GM13977 (cell line): ENCODE results near the gene TMEM222.

Source experiments
- DNase-seq: peaks from one replicate; pipeline ENCODE4 v3.0.0; 2012; ENCODE audit warnings: low spot score
- CTCF ChIP-seq: IDR thresholded peaks from 2 replicates; pipeline ENCODE4 v1.5.1; 2012; ENCODE audit warnings: mild to moderate bottlenecking, control low read depth; ENCODE audit not compliant: insufficient read depth; ENCODE audit errors: extremely low read depth, missing control alignments
- in situ Hi-C: fragments of 300-500 bp; cut with MboI; formaldehyde crosslinking; loops from one replicate; pipeline ENCODE4 v1.12.0; 2022; ENCODE audit warnings: low sequenced_read_pairs, low pct_unique_long_range_greater_than_20kb, mixed read lengths, inconsistent platforms; ENCODE audit not compliant: unreplicated experiment

Gene TMEM222

DNA sequence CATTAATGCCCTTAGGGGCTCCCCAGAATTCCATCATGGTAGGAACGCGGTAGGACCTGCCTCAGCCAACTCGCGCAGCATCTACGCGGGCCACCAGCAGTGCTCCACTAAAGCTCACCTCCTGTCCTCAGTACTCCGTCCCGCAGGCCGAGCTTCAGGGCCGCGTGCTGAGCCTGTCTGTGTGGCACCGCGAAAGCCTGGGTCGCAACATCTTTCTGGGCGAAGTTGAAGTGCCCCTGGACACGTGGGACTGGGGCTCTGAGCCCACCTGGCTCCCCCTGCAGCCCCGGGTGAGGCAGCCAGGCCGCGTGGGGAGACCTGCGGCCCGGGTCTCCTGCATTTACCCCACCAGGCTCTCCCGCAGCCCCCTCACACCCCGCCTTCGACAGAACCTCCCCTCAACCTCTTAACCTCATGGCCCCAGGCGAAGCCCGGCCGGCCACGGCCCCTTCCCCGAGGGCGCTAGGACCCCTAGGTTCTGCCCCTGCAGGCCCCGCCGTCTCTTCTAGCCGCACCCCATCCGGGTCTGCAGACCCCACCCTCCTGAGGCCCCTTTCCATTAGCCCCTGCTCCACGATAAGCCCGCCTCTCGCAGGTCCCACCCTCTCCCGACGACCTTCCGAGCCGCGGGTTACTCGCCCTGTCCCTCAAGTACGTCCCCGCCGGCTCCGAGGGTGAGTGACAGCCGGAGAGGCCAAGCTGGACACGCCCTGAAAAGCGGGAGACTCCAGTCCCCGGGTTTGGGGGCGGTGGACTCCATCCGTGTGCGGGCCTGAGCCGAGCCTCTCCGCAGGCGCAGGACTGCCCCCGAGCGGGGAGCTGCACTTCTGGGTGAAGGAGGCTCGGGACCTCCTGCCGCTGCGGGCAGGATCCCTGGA is 28.9 kb downstream of the TMEM222 start:
- TF ChIP-seq CTCF, result no peak
- in situ Hi-C loops, result no loop called here

GRCh38 chr1:27351541-27352107 is 29.7 kb downstream of the TMEM222 start:
- in situ Hi-C loops, result no loop called here
- TF ChIP-seq CTCF, result no peak
- no peak for DNase-seq

More for the DNA sequence above, 28.9 kb downstream of the TMEM222 start:
- no peak for DNase-seq

DNA sequence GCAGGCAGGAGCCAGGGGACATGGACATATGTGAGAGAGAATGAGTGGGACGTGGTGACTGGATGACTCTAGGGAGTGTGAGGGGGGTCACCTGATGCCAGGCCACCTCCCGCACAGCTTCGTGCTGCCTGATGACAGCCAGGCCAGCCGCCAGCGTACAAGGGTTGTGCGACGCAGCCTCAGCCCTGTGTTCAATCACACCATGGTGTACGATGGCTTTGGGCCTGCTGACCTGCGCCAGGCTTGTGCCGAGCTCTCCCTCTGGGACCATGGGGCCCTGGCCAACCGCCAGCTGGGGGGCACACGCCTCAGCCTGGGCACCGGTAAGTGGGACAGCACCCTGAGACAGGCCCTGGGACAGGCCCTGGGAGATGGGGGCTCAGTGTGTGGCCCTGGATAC is 31.2 kb downstream of the TMEM222 start:
- in situ Hi-C loops, result no loop called here
- TF ChIP-seq CTCF, result no peak
- DNase-seq, result no peak

DNA sequence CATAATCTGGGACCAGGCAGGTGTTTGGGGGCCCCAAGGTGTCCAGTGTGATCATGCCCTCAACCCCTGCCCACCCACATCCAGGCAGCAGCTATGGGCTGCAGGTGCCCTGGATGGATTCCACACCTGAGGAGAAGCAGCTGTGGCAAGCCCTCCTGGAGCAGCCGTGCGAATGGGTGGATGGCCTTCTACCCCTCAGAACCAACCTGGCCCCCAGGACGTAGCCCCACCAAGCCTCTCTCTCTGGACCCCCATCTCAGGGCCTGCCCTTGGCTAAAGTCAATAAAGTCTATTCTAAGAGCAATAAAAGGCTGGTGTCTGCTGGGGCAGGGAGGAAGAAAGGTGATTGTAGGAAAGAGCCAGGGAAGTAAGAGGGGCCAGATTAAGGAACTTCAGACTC is 31.7 kb downstream of the TMEM222 start:
- no peak for TF ChIP-seq CTCF
- in situ Hi-C loops, result no loop called here
- no peak for DNase-seq

GRCh38 chr1:27355683-27356082 is 33.7 kb downstream of the TMEM222 start:
- DNase-seq, result no peak
- in situ Hi-C loops, result no loop called here
- TF ChIP-seq CTCF, result no peak

- no peak for DNase-seq
- in situ Hi-C loops, result no loop called here
- no peak for TF ChIP-seq CTCF
Observed at GRCh38 chr1:27356277-27356618, 34.3 kb downstream of the TMEM222 start.
